Activated T-cell treated with anti-CD3 and anti-CD28 coated beads for 48 hours (primary cell): ENCODE data around the gene C1QTNF1.

Source experiments
- DNase-seq: peaks from one replicate; pipeline ENCODE4 v3.0.0-alpha.2; 2020; ENCODE audit warnings: low read depth

C1QTNF1 gene

DNA sequence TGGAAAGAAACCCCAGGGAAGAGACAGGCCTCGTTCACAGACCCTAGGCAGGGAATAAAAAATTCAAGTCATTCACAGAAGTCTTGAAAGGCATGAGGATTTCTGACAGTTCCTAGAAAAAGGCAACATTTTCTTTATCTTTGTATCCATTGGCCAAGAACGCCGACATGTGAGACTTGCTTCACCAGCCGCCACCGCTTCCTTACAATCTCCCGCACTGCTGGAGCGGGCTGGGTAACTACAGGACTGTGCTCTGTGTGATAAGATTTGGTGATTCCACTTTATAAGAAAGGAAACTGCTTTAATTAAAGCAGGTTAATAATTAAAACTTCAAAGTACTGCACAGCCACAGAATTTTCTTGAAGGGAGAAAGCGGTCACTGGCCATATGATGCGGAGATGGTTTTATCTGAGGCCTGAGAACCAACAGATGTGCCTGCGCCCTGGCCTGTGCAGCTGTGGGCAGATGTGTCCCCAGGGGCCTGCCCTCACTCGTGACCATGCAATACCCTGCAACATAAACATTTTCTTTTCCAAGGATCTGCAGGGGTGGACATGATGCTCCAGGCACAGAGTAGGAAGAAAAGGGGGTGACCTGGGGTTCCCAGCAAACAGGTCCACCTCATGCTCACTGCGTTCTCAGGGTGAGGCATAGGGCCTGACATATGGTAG lies 31.3 kb upstream of the C1QTNF1 start:
- no peak for DNase-seq

GRCh38 chr17:78993241-78993956 lies 30.6 kb upstream of the C1QTNF1 start:
- peak; percentile 36 for DNase-seq

- DNase-seq, result no peak
Measured at GRCh38 chr17:78993981-78994671, 29.8 kb upstream of the C1QTNF1 start.

- DNase-seq, result no peak
Measured at GRCh38 chr17:78995022-78995760, 28.8 kb upstream of the C1QTNF1 start.

DNA sequence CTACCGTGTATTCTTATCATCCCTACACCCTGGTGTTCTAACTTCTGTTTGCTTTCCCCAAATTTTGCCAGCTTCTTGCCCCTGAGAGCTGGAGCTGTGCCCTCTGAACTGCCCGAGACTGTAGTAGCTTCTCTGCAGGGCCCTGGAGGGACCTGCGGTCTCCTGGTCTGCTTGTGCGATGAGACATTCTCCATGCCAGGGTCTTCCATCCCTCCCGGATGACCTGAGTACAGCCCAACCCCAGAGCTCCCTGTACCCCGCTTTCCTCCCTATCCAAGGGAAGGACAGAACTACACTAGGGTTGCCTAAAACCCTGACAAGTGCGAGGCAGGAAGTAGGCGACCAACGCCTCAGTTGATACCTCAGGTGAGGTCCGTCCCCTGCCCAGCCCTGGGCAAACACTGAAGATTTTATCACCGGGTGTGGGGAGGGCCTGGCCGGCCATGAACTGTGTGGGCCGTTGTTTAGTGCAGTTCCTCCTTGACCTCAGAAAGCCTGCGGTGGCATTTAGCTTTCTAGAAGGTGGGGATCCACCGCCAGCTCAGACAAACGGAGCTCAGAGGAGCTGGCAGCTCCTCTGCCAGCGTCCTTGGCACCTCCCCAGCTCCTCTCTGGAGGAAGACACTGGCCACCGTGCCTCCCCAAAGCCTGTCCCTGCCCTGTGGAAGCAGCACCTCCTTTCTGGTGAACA lies 28.1 kb upstream of the C1QTNF1 start:
- DNase-seq, result no peak

GRCh38 chr17:78996781-78997201 lies 27.2 kb upstream of the C1QTNF1 start:
- no peak for DNase-seq

DNA sequence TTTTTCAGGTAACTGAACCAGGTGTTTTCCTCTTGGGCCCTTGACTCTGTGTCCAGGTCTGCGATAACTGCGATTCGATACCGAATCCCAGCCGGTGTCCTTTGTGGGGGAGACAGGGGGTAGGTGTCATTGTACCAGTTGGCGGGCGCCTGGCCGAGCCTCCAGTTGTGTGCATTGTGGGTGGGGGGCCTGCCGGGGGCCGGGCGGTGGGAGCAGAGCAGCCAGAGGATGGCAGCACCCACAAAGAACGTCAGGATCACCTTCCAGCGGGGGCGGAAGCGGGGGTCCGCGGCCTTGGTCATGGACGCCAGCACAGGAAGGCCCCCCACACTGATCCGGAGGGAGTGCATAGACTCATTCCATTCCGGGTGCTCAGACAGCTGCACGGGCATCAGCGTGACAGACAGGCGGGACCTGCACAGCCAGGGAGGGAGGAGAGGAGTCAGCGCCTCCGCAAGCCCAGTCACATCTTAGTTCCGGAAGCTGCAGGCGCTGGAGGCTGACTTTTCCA lies 26.7 kb upstream of the C1QTNF1 start:
- DNase-seq, result no peak

DNA sequence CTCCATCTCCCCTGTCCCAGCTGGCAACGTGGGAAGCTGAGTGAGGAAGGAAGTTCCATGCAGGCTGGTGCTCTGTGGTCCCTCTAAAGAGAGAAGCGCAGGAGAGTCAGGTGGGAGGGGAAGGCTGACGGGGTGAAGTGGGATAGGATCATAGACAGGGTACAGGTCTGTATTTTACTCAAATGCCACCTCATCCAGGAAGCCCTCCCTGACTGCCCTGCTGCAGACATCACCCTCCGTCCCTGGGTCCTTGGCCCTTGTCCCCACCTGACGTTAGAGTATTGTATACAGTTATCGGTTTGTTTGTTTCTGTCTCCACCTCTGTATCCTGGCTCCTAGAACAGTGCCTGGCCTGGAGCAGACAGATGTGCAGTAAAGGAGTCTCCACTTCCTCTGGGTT lies 26.1 kb upstream of the C1QTNF1 start:
- no peak for DNase-seq

- DNase-seq, result no peak
Measured at GRCh38 chr17:78998311-78999055, 25.5 kb upstream of the C1QTNF1 start.

- DNase-seq, result no peak
Measured at GRCh38 chr17:78999056-78999768, 24.8 kb upstream of the C1QTNF1 start.

- DNase-seq, result no peak
Measured at GRCh38 chr17:78999947-79000395, 24.0 kb upstream of the C1QTNF1 start.

GRCh38 chr17:79000396-79001189 lies 23.4 kb upstream of the C1QTNF1 start:
- DNase-seq, result no peak

- no peak for DNase-seq
Measured at GRCh38 chr17:79001190-79002020, 22.6 kb upstream of the C1QTNF1 start.

- DNase-seq, result no peak
Measured at GRCh38 chr17:79002291-79002690, 21.7 kb upstream of the C1QTNF1 start.

GRCh38 chr17:79002796-79003593 lies 21.0 kb upstream of the C1QTNF1 start:
- no peak for DNase-seq

- no peak for DNase-seq
Measured at GRCh38 chr17:79003661-79004411, 20.1 kb upstream of the C1QTNF1 start.
